Measurements from ENCODE around the gene PLEKHA5.

Gene PLEKHA5

GRCh38 chr12:19375888-19376287 lies 246.4 kb downstream of the PLEKHA5 start:
- Histone ChIP-seq H4K20me1 (ENCODE audit: control insufficient read depth, insufficient read depth, low read depth, low read length) (no peaks in the 10 kb centered on the region), H3K9me2 (replicated peaks; ENCODE audit: control insufficient read depth, low read length) (no peaks in the 10 kb centered on the region), H3K4me1 (ENCODE audit: control insufficient read depth, low read length) (no peaks in the 10 kb centered on the region), H3K9me3 (ENCODE audit: control insufficient read depth, insufficient read depth, low read length) (no peaks in the 10 kb centered on the region), H3K4me3 (ENCODE audit: low read length) (no peak overlapping the region), H3K4me2 (ENCODE audit: low read length) (no peak overlapping the region), H3K27ac (ENCODE audit: low read depth, low read length) (no peak overlapping the region), H3K36me3 (ENCODE audit: control insufficient read depth, low read length) (no peaks in the 10 kb centered on the region), H3K27me3 (ENCODE audit: control insufficient read depth, low read length) (no peaks in the 10 kb centered on the region), H3K79me2 (ENCODE audit: control insufficient read depth, low read length) (no peaks in the 10 kb centered on the region), H3F3A (ENCODE audit: control insufficient read depth, insufficient read depth) (no peaks in the 10 kb centered on the region)
- TF ChIP-seq, protein P1, sequence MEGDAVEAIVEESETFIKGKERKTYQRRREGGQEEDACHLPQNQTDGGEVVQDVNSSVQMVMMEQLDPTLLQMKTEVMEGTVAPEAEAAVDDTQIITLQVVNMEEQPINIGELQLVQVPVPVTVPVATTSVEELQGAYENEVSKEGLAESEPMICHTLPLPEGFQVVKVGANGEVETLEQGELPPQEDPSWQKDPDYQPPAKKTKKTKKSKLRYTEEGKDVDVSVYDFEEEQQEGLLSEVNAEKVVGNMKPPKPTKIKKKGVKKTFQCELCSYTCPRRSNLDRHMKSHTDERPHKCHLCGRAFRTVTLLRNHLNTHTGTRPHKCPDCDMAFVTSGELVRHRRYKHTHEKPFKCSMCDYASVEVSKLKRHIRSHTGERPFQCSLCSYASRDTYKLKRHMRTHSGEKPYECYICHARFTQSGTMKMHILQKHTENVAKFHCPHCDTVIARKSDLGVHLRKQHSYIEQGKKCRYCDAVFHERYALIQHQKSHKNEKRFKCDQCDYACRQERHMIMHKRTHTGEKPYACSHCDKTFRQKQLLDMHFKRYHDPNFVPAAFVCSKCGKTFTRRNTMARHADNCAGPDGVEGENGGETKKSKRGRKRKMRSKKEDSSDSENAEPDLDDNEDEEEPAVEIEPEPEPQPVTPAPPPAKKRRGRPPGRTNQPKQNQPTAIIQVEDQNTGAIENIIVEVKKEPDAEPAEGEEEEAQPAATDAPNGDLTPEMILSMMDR (IDR thresholded peaks at IDR 0.05; ENCODE audit: low read depth, low read length, poor library complexity, severe bottlenecking) = no peak
- no peak for TF ChIP-seq EZH2phosphoT487 (IDR thresholded peaks at IDR 0.05; ENCODE audit: borderline replicate concordance, low read length)

GRCh38 chr12:19376691-19377090 lies 247.2 kb downstream of the PLEKHA5 start:
- Histone ChIP-seq H3K4me2 (ENCODE audit: low read length) (no peak overlapping the region), H3K9me2 (replicated peaks; ENCODE audit: control insufficient read depth, low read length) (no peaks in the 10 kb centered on the region), H3K4me3 (ENCODE audit: low read length) (no peak overlapping the region), H3F3A (ENCODE audit: control insufficient read depth, insufficient read depth) (no peaks in the 10 kb centered on the region), H3K79me2 (ENCODE audit: control insufficient read depth, low read length) (no peaks in the 10 kb centered on the region), H3K36me3 (ENCODE audit: control insufficient read depth, low read length) (no peaks in the 10 kb centered on the region), H3K27ac (ENCODE audit: low read depth, low read length) (no peak overlapping the region), H3K27me3 (ENCODE audit: control insufficient read depth, low read length) (no peaks in the 10 kb centered on the region), H4K20me1 (ENCODE audit: control insufficient read depth, insufficient read depth, low read depth, low read length) (no peaks in the 10 kb centered on the region), H3K4me1 (ENCODE audit: control insufficient read depth, low read length) (no peaks in the 10 kb centered on the region), H3K9me3 (ENCODE audit: control insufficient read depth, insufficient read depth, low read length) (no peaks in the 10 kb centered on the region)
- TF ChIP-seq EZH2phosphoT487 (IDR thresholded peaks at IDR 0.05; ENCODE audit: borderline replicate concordance, low read length) = no peak
- TF ChIP-seq, protein P1 (IDR thresholded peaks at IDR 0.05; ENCODE audit: low read depth, low read length, poor library complexity, severe bottlenecking) = no peak

DNA sequence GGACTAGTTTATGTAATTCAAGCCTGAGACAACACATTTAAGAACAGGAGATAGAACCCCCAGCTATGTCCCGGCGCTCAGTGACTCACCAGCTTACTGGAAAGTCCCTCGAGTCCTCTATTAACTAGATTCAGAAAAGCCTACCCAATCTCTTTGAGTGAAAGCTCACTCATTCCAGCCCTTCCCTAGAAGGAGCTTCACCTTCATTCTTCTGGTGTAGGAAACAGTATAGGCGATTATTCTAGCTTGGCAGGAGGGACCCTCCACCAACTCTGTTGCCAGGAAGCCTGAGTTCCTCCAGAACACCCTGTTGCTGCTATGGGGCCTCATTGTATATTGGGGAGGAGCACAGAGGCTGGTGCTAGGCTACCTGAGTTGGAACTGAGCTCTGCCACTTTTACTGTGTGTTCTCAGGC lies 252.6 kb downstream of the PLEKHA5 start:
- no peak overlapping the region for H3K4me2 ChIP-seq (ENCODE audit: low read length)
- H3K36me3 ChIP-seq (ENCODE audit: control insufficient read depth, low read length) = no peaks in the 10 kb centered on the region
- no peaks in the 10 kb centered on the region for H3K79me2 ChIP-seq (ENCODE audit: control insufficient read depth, low read length)
- H3K4me3 ChIP-seq (ENCODE audit: low read length) = no peak overlapping the region
- H3F3A ChIP-seq (ENCODE audit: control insufficient read depth, insufficient read depth) = no peaks in the 10 kb centered on the region
- no peaks in the 10 kb centered on the region for H3K4me1 ChIP-seq (ENCODE audit: control insufficient read depth, low read length)
- H3K9me3 ChIP-seq (ENCODE audit: control insufficient read depth, insufficient read depth, low read length) = no peaks in the 10 kb centered on the region
- H3K27ac ChIP-seq (ENCODE audit: low read depth, low read length) = no peak overlapping the region
- H3K27me3 ChIP-seq (ENCODE audit: control insufficient read depth, low read length) = no peaks in the 10 kb centered on the region
- H3K9me2 ChIP-seq (replicated peaks; ENCODE audit: control insufficient read depth, low read length) = no peaks in the 10 kb centered on the region
- TF ChIP-seq, protein P1 (IDR thresholded peaks at IDR 0.05; ENCODE audit: low read depth, low read length, poor library complexity, severe bottlenecking) = no peak
- TF ChIP-seq EZH2phosphoT487 (IDR thresholded peaks at IDR 0.05; ENCODE audit: borderline replicate concordance, low read length) = no peak
- no peaks in the 10 kb centered on the region for H4K20me1 ChIP-seq (ENCODE audit: control insufficient read depth, insufficient read depth, low read depth, low read length)

- Histone ChIP-seq H3K4me2 (ENCODE audit: low read length) (no peak overlapping the region), H3K9me2 (replicated peaks; ENCODE audit: control insufficient read depth, low read length) (no peaks in the 10 kb centered on the region), H3K4me1 (ENCODE audit: control insufficient read depth, low read length) (no peaks in the 10 kb centered on the region), H3K36me3 (ENCODE audit: control insufficient read depth, low read length) (no peaks in the 10 kb centered on the region), H3K4me3 (ENCODE audit: low read length) (no peak overlapping the region), H3F3A (ENCODE audit: control insufficient read depth, insufficient read depth) (no peaks in the 10 kb centered on the region), H3K9me3 (ENCODE audit: control insufficient read depth, insufficient read depth, low read length) (no peaks in the 10 kb centered on the region), H3K79me2 (ENCODE audit: control insufficient read depth, low read length) (no peaks in the 10 kb centered on the region), H3K27ac (ENCODE audit: low read depth, low read length) (no peak overlapping the region), H4K20me1 (ENCODE audit: control insufficient read depth, insufficient read depth, low read depth, low read length) (no peaks in the 10 kb centered on the region), H3K27me3 (ENCODE audit: control insufficient read depth, low read length) (no peaks in the 10 kb centered on the region)
- TF ChIP-seq, protein P1 (IDR thresholded peaks at IDR 0.05; ENCODE audit: low read depth, low read length, poor library complexity, severe bottlenecking) = no peak
- TF ChIP-seq EZH2phosphoT487 (IDR thresholded peaks at IDR 0.05; ENCODE audit: borderline replicate concordance, low read length) = no peak
Observed at GRCh38 chr12:19382563-19382962, 253.0 kb downstream of the PLEKHA5 start.
